Esophagus squamous epithelium (tissue), 5 donors: ENCODE measurements around the gene HS6ST2. TPM values are rescaled to one million over a fixed set of nuclear protein-coding genes. Genes with fewer than 3 reads are reported as not detected.

Experiments
- DNase-seq: peaks from one replicate; lab custom pipeline; 2025; lab: John Stamatoyannopoulos, UW
- H3K27ac ChIP-seq, 4 donors: fragments of 200-600 bp; sonication (generic); one replicate each; pipeline ENCODE4 v1.5.1; 2016 to 2019; ENCODE audit warnings: mild to moderate bottlenecking in 1 of 4
- H3K27me3 ChIP-seq, 4 donors: fragments of 200-600 bp; sonication (generic); 1 replicate in 3 of 4; 2 replicates in 1 of 4; pipeline versions ENCODE4 v1.5.1 to v1.6.0; 2017 to 2021; ENCODE audit warnings: antibody characterized with exemption in 1 of 4
- H3K36me3 ChIP-seq, 3 donors: fragments of 200-600 bp; sonication (generic); one replicate each; pipeline ENCODE4 v1.5.1; 2016 to 2019
- H3K4me1 ChIP-seq, 3 donors: fragments of 200-600 bp; sonication (generic); one replicate each; pipeline ENCODE4 v1.5.1; 2017 to 2019
- H3K4me3 ChIP-seq, 4 donors: fragments of 200-600 bp; sonication (generic); 1 replicate in 3 of 4; 2 replicates in 1 of 4; pipeline ENCODE4 v1.5.1; 2016 to 2019; ENCODE audit warnings: mild to moderate bottlenecking in 2 of 4, moderate library complexity in 1 of 4
- H3K9me3 ChIP-seq, 3 donors: fragments of 200-600 bp; sonication (generic); one replicate each; pipeline ENCODE4 v1.5.1; 2016 to 2019
- POLR2A ChIP-seq, 4 donors: fragments of 450-650 bp; IDR thresholded peaks; one replicate each; pipeline ENCODE4 v1.6.1; 2017; ENCODE audit warnings: antibody characterized with exemption in 4 of 4, mild to moderate bottlenecking in 4 of 4, moderate library complexity in 3 of 4
- WGBS, 2 donors: methylation state at CpG; one replicate each; pipeline ENCODE4 v1.1.5; 2018; 5-methylcytosine and 5-hydroxymethylcytosine counted together
- intact Hi-C: fragments of 100-400 bp; cut with DNase I; formaldehyde crosslinking; loops from one replicate; pipeline ENCODE4 v1.15.0; 2022
- total RNA-seq, 4 donors: library from RNA; depleted of rRNA; stranded (reverse); fragments of >200 nt; gene quantifications; one replicate each; pipeline ENCODE4 v1.1.0, GENCODE V29; 2016
- TF ChIP-seq, protein P1 (sequence below), 6 experiments: fragments of 450-650 bp in 4 of 6; fragments of 200-600 bp in 2 of 6; sonication (generic) in 2 of 6; IDR thresholded peaks; one replicate each; pipeline ENCODE4 v1.5.1; 2016 to 2019; ENCODE audit warnings: antibody characterized with exemption in 6 of 6, mild to moderate bottlenecking in 4 of 6, moderate library complexity in 4 of 6
- donor health status: DM: yes; HTN: yes; CAD: no.

HS6ST2 gene
- total RNA-seq, 4 donors from 2014 or later, result 6.3 to 9.0 (median 7.1) TPM

DNA sequence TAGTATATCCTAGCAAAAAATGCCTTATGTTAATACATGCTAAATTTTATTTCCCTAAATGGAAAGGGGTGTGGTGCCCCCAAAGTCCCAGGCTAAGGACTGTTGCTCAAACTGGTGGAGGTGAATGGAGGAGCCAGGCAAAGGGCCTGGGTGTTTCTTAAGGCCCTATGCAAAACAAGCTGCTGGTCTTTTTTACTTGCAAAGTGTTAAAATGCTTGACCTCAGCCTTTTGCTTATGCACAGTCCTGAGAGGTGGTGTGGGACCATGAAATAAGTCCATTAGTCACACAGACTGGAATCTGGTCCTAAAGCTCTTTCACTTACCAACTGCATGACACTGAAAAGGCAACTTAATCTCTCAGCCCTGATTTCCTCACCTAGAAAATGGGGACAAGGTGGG, 246.1 kb downstream of the HS6ST2 start:
- no peaks in the 10 kb centered on the region for H3K4me1 ChIP-seq
- no peak for TF ChIP-seq POLR2A (IDR thresholded peaks at IDR 0.05)
- TF ChIP-seq, protein P1, sequence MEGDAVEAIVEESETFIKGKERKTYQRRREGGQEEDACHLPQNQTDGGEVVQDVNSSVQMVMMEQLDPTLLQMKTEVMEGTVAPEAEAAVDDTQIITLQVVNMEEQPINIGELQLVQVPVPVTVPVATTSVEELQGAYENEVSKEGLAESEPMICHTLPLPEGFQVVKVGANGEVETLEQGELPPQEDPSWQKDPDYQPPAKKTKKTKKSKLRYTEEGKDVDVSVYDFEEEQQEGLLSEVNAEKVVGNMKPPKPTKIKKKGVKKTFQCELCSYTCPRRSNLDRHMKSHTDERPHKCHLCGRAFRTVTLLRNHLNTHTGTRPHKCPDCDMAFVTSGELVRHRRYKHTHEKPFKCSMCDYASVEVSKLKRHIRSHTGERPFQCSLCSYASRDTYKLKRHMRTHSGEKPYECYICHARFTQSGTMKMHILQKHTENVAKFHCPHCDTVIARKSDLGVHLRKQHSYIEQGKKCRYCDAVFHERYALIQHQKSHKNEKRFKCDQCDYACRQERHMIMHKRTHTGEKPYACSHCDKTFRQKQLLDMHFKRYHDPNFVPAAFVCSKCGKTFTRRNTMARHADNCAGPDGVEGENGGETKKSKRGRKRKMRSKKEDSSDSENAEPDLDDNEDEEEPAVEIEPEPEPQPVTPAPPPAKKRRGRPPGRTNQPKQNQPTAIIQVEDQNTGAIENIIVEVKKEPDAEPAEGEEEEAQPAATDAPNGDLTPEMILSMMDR (IDR thresholded peaks at IDR 0.05), result no peak

GRCh38 chrX:132710656-132711155, 247.7 kb downstream of the HS6ST2 start:
- Histone ChIP-seq H3K4me1 (no peaks in the 10 kb centered on the region), H3K27me3 (no peaks in the 10 kb centered on the region), H3K9me3 (no peaks in the 10 kb centered on the region), H3K4me3 (no peak overlapping the region), H3K36me3 (no peaks in the 10 kb centered on the region), H3K27ac (no peak overlapping the region)
- DNase-seq, result no peak
- WGBS, 2 donors, result 29 to 57% methylated on average over 1 of the region's 1 CpG
- intact Hi-C loops, result no loop called here
- TF ChIP-seq POLR2A (IDR thresholded peaks at IDR 0.05), result no peak
- TF ChIP-seq, protein P1 (IDR thresholded peaks at IDR 0.05), result no peak

More for the DNA sequence above, 246.1 kb downstream of the HS6ST2 start:
- H3K4me3 ChIP-seq, result no peak overlapping the region
- no peaks in the 10 kb centered on the region for H3K27me3 ChIP-seq
- DNase-seq, result no peak
- no peaks in the 10 kb centered on the region for H3K36me3 ChIP-seq
- intact Hi-C loops, result no loop called here
- H3K27ac ChIP-seq, result no peak overlapping the region
- no peaks in the 10 kb centered on the region for H3K9me3 ChIP-seq

GRCh38 chrX:132708529-132708928, 249.9 kb downstream of the HS6ST2 start:
- H3K4me3 ChIP-seq, result no peak overlapping the region
- H3K27ac ChIP-seq, result no peak overlapping the region
- no peaks in the 10 kb centered on the region for H3K9me3 ChIP-seq
- H3K4me1 ChIP-seq, result no peaks in the 10 kb centered on the region
- no peaks in the 10 kb centered on the region for H3K27me3 ChIP-seq
- intact Hi-C loops, result no loop called here
- no peak for DNase-seq
- H3K36me3 ChIP-seq, result no peaks in the 10 kb centered on the region
- no peak for TF ChIP-seq POLR2A (IDR thresholded peaks at IDR 0.05)
- TF ChIP-seq, protein P1 (IDR thresholded peaks at IDR 0.05), result no peak

- H3K27ac ChIP-seq, result no peak overlapping the region
- no peaks in the 10 kb centered on the region for H3K9me3 ChIP-seq
- 54 to 71% methylated on average over 1 to 2 of the region's 2 CpGs for WGBS, 2 donors
- H3K4me3 ChIP-seq, result no peak overlapping the region
- H3K4me1 ChIP-seq, result no peaks in the 10 kb centered on the region
- TF ChIP-seq POLR2A (IDR thresholded peaks at IDR 0.05), result no peak
- TF ChIP-seq, protein P1 (IDR thresholded peaks at IDR 0.05), result no peak
- no peak for DNase-seq
- no peaks in the 10 kb centered on the region for H3K36me3 ChIP-seq
- intact Hi-C loops, result no loop called here
- no peaks in the 10 kb centered on the region for H3K27me3 ChIP-seq
Observed at GRCh38 chrX:132704769-132705168, 253.7 kb downstream of the HS6ST2 start.

- 86 to 100% methylated on average over 3 of the region's 3 CpGs for WGBS, 2 donors
- Histone ChIP-seq H3K9me3 (no peaks in the 10 kb centered on the region), H3K4me3 (no peak overlapping the region), H3K27me3 (no peaks in the 10 kb centered on the region), H3K4me1 (no peaks in the 10 kb centered on the region), H3K27ac (no peak overlapping the region), H3K36me3 (no peaks in the 10 kb centered on the region)
- intact Hi-C loops, result no loop called here
- no peak for TF ChIP-seq POLR2A (IDR thresholded peaks at IDR 0.05)
- TF ChIP-seq, protein P1 (IDR thresholded peaks at IDR 0.05), result no peak
- no peak for DNase-seq
Observed at GRCh38 chrX:132694382-132694781, 264.0 kb downstream of the HS6ST2 start.
